GM13977 (cell line): ENCODE results near the gene SLFN11.

Source experiments
- DNase-seq: peaks from one replicate; pipeline ENCODE4 v3.0.0; 2012; ENCODE audit warnings: low spot score
- in situ Hi-C: fragments of 300-500 bp; cut with MboI; formaldehyde crosslinking; loops from one replicate; pipeline ENCODE4 v1.12.0; 2022; ENCODE audit warnings: low sequenced_read_pairs, low pct_unique_long_range_greater_than_20kb, mixed read lengths, inconsistent platforms; ENCODE audit not compliant: unreplicated experiment
- TF ChIP-seq, protein P1 (sequence below): IDR thresholded peaks from 2 replicates; pipeline ENCODE4 v1.5.1; 2012; ENCODE audit warnings: mild to moderate bottlenecking, control low read depth; ENCODE audit not compliant: insufficient read depth; ENCODE audit errors: extremely low read depth, missing control alignments

The SLFN11 gene

DNA sequence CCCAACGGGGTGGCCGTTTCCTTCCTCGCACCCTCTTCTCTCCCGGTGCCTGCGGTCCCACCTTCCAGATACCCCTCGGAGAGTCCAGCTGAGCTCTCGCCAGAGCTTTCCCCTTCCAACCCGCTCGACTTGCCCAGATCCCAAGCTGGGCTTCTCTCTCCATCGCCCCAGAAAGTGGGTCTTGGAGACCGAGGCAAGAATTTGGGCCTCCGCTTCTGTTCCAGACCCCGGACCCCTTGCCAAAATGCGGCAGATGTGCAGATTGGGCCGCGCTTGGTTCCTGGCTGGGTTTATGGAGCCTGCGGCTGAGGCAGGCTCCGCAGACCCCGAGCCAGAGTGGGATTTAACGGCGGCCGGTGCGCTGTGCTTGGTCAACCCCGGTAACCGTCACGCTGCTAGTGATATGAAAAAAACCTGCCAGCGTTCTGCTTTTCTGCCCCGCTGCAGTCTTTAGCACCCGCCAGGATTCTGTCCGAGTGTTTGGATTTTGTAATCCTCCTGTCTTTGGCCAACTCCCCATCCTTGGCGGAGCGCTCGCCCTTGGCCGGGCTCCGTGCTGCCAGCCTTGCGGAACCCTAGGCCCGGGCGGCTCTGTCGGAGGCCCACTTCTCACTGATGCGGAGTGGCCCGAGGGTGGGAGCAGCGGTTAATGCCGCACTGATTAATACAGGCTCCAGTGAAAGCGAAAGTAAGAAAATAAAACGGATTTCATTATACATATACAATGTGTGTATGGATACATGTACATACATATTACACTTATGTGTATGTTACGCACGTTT, 754 bp upstream of the SLFN11 start:
- TF ChIP-seq, protein P1, sequence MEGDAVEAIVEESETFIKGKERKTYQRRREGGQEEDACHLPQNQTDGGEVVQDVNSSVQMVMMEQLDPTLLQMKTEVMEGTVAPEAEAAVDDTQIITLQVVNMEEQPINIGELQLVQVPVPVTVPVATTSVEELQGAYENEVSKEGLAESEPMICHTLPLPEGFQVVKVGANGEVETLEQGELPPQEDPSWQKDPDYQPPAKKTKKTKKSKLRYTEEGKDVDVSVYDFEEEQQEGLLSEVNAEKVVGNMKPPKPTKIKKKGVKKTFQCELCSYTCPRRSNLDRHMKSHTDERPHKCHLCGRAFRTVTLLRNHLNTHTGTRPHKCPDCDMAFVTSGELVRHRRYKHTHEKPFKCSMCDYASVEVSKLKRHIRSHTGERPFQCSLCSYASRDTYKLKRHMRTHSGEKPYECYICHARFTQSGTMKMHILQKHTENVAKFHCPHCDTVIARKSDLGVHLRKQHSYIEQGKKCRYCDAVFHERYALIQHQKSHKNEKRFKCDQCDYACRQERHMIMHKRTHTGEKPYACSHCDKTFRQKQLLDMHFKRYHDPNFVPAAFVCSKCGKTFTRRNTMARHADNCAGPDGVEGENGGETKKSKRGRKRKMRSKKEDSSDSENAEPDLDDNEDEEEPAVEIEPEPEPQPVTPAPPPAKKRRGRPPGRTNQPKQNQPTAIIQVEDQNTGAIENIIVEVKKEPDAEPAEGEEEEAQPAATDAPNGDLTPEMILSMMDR, result no peak
- DNase-seq, result peak; percentile 41
- in situ Hi-C loops, result no loop called here

- TF ChIP-seq, protein P1, result no peak
- in situ Hi-C loops, result no loop called here
- DNase-seq, result peak; percentile 29
Observed at GRCh38 chr17:35372846-35373533, 431 bp downstream of the SLFN11 start.

- in situ Hi-C loops, result no loop called here
- no peak for DNase-seq
- TF ChIP-seq, protein P1, result no peak
Observed at GRCh38 chr17:35371934-35372333, 1.5 kb downstream of the SLFN11 start.

DNA sequence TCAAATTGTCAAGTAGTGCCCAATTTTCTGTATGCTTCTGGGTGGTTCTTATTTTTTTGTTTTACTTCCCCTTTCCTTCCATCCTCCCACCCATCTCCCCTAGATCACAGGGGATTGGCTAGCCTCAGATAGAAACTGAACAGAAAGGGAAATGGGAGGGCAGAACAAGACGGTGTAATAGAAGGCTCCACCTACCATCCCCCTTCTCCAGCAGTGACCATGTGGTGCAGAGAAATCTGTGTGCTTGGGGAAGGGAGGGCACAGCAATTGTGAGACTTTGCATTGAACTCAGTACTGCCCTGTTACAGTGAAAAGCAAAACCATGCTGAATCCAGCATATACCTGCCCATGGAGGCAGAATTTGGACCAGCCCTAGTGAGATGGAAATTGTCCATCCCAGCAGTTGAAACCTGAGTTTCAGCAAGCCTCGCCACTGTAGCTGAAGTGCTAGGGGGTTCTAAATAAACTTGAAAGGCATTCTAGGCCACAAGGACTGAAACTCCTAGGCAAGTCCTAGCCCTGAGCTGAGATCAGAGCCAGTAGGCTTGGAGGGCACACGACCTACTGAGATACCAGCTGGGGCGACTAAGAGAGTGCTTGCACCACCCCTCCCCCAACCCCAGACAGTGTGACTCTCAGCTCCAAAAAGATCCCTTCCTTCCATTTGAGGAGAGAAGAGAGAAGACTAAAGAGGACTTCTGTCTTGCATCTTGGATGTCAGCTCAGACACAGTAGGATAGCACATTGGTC, 5.2 kb downstream of the SLFN11 start:
- peak; percentile 74 for DNase-seq
- in situ Hi-C loops, result no loop called here
- TF ChIP-seq, protein P1, result no peak

DNA sequence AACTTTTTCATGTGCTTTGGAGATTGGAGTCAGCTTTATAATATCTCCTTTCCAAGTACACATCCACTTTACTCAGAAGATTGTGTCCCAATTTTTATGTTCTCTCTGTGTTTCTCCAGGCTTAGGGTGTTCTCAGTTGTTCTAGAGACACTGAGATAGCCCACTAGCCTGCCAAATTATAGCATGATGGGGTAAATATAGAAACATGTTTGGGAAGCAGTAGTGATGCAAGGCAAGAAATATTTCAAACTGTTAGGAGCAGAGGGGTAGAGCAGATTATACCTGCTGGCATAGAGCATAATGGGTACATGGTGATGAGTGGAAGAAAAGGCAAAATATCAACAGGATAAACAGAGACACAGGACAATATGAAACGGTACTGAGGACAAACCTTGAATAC, 12.4 kb downstream of the SLFN11 start:
- DNase-seq, result no peak
- in situ Hi-C loops, result no loop called here
- TF ChIP-seq, protein P1, result no peak

DNA sequence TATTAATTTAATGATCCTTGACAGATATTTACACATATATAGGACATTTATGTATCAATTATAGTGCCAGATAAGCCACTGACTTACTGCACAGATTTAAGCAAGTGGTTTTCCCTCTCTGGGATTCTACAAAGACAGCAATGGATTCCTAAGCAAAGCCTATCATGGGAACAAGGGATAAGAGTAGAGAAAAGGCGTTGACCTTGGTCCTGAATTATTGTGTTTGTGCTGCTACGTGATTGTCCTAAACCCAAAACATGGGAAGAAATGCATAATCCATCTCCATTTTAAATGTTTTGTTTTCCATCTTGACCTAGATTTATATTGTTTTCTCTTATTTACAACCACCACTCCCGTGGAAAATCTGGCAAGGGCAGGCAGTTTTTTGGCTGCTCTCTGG, 14.0 kb downstream of the SLFN11 start:
- TF ChIP-seq, protein P1, result no peak
- in situ Hi-C loops, result no loop called here
- DNase-seq, result no peak
